Fibroblast of lung (primary cell): ENCODE data around the gene ADAD1.

Source experiments
- CTCF ChIP-seq, 2 donors: IDR thresholded peaks in 1 of 2; conservative IDR thresholded peaks in 1 of 2; 1 replicate in 1 of 2; 2 replicates in 1 of 2; pipeline ENCODE4 v1.5.1; 2011 to 2012; ENCODE audit warnings: low read length in 2 of 2, control low read depth in 1 of 2, inconsistent platforms in 1 of 2, low read depth in 1 of 2, mild to moderate bottlenecking in 1 of 2
- EZH2 ChIP-seq: IDR thresholded peaks from 2 replicates; pipeline ENCODE4 v1.5.1; 2012; ENCODE audit warnings: low read length, control low read depth, mild to moderate bottlenecking; ENCODE audit errors: missing control alignments

DNA sequence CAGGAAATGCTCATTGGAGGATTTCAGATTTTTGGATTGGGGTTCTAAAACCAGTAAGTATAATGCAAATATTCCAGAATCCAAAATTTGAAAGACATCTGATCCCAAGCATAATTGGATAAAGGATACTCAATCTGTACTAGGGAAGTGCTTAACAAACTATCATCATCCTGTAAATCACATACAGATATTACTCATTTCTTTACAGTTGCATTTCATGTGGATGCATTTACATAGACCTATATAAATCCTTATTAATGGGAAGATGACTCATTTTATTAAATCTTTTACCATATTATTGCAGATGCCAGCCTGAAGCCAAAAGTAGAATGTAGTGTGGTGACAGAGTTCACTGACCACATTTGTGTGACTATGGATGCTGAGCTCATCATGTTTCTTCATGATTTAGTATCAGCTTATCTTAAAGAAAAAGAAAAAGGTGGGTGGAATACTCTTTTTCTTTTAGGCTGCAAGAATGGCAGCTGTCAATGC lies 22.4 kb upstream of the ADAD1 start:
- TF ChIP-seq CTCF (conservative IDR thresholded peaks at IDR 0.05 in 1 of 2, IDR thresholded peaks at IDR 0.05 in 1 of 2; ENCODE audit: low read depth in 1 of 2, low read length in 2 of 2) (no peak), EZH2 (no peak)
